GM19240 (cell line): ENCODE measurements around the gene HOMEZ.

Source experiments
- DNase-seq: peaks from one replicate; pipeline ENCODE4 v3.0.0; 2011; ENCODE audit warnings: low spot score; ENCODE audit not compliant: insufficient read length

Gene HOMEZ

GRCh38 chr14:23307687-23308644, 22.0 kb upstream of the HOMEZ start:
- DNase-seq, result no peak

GRCh38 chr14:23307146-23307530, 21.2 kb upstream of the HOMEZ start:
- DNase-seq, result no peak

DNA sequence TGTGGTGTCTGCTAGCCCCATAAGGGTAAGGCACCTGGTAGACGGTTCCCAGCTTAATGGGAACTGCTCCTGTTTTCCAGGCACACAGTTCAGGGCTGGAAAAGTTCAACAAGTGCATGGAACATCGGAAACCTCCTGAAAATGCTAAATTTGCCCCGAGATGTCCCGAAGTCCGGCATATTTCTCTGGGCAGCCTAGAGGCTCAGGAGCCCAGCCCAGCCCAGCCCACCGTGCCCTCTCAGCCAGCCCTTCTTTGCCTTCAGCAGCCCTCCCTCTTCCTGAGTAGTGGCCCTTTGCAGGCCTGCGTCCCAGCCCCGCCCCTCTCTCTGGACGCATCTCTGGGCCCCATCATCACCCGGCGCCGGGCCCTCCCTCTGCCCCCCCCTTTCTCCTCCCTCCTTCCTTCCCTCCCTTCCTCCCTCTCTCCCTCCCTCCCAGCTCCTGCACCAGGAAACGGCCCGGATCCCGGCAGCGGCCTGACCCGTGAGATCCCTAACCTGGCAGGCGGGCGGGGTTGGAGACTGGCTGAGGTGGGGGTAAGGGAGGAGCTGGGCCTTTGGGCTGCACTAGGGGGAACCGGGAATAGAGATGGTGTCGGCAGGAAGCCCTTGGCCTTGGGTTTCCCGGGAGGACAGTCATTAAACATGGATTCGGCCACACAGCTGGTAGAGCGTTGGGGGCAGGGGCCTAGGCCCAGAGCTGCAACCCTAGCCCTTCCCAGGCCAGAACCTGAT, 20.6 kb upstream of the HOMEZ start, which contains the start of gene BCL2L2:
TSS of gene BCL2L2 (plus strand) at position 422 of the 734 bp plus-strand sequence. CDS start 935 bp downstream, outside the sequence.
- DNase-seq, result no peak

DNA sequence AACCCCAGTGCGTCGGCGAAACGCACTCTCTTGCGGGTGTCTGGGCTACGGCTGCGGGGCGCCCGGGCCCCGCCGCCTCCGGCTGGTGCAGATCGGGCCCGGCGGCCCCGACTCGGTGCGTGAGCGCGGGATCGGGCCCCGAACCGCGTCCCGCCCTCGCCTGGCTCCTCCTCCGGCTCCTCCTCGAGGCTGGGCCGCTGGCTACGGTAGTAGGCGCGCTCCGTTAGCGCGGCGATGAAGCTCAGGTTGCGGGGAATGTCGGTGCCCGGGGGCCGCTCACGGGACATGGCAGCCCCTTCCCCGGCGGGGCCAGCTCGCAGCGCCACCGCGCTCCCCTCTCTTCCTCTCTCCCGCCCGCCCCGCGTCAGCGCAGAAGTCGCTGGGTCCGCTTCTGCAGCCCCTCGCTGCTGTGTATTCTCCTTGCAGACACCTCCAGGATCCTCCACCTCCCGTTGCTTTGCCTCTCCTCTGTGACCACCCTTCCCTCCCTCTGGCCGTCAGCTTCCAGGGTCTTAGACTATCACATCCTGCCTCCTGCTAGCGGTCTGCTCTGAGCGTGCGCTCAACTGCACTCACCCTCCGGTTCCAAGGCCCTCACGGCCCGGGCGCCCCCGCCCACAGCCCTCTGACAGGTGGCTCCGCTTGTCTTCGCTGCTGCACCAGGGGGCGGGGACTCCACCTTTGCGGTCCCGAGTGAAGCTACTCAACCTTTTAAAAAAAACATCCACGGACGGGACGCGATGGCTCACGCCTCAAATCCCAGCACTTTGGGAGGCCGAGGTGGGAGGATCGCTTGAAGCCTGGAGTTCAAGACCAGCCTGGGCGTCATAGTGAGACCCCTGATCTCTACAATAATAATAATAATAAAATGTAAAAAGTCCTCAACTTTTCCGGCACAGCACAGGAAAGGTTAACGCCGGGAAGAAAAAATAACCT, 16.6 kb upstream of the HOMEZ start, which contains the start of gene PPP1R3E:
TSS of gene PPP1R3E (minus strand) at position 570 of the 936 bp plus-strand sequence. CDS start at position 287, 283 bp downstream.
- no peak for DNase-seq

DNA sequence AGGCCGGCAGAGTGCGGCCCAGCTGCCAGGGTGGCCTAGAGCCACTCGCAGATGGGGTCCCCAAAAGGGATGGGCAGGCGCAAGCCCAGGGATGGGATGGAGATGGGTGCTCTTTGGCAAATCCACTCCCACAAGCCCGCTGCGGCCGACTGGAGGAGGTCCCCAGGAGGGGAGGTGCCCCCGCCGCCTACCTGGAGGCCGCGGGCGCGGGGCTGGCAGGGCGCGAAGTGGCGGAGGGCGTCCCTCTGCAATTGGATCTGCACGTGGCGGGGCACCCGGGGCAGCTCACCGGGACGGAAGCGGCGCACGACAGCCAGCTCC, 16.0 kb upstream of the HOMEZ start:
- DNase-seq, result no peak

- DNase-seq, result peak; percentile 93
Observed at GRCh38 chr14:23301288-23301968, 15.5 kb upstream of the HOMEZ start.

DNA sequence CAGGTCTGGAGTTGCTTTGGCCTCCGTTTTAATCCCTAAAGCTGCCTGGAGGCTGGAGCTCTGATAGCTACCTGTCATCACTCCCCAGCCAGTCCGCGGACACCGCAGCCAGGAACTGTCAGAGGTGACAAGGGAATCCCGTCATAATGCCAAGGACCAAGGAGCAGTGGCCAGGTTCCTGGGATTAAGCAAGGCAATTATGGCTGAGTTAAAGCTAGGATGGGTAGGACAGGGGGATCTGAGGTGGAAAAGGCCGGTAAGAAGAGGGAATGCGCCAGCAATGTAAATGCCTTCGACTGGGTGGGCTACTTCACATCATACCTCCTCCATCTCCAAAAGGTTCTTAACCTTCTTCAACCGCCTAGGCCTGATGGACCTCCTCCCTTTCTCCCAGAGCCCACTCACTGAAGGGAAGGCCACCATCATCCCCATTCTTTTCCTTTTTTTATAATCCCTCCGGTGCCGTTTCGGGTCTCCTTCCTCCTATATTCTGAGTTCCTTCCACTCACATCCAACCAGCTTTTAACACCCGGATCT, 14.8 kb upstream of the HOMEZ start:
- no peak for DNase-seq

GRCh38 chr14:23299986-23300686, 14.2 kb upstream of the HOMEZ start:
- no peak for DNase-seq

GRCh38 chr14:23299211-23299957, 13.5 kb upstream of the HOMEZ start:
- DNase-seq, result no peak

GRCh38 chr14:23297611-23298277, 11.8 kb upstream of the HOMEZ start:
- no peak for DNase-seq

- DNase-seq, result no peak
Observed at GRCh38 chr14:23297096-23297495, 11.2 kb upstream of the HOMEZ start.

DNA sequence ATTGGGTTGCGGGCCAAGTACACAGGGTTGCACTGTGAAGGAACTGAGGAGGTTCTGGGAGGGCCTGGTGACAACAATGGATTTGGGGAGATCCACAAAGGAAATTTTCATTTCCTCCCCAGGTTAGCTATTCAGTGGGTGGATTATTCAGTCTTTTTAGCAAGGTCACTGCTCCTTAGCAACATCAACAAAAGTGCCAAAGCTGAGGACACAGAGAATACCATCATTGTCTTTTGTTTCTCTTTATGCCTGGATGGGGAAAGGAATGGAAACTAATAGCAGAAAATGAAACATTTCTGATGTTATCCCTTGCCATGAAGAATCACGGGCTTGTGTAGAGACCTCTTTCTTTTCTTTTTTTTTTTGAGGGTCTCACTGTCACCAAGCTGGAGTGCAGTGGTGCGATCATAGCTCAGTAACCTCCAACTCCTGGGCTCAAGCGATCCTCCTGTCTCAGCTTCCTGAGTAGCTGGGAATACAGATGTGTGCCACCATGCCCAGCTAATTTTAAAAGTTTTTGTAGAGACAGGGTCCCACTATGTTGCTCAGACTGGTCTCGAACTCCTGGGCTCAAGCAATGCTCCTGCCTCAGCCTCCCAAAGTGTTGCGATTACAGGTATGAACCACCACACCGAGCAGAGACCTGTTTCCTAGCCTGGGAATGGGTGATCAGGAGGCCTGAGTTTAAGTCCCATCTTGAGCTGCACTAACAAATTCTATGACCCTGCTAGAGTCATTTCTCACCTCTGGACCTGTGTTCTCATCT, 10.3 kb upstream of the HOMEZ start:
- DNase-seq, result no peak

GRCh38 chr14:23294734-23295561, 9.0 kb upstream of the HOMEZ start:
- no peak for DNase-seq

- DNase-seq, result no peak
Observed at GRCh38 chr14:23286902-23287479, 1.1 kb upstream of the HOMEZ start.

DNA sequence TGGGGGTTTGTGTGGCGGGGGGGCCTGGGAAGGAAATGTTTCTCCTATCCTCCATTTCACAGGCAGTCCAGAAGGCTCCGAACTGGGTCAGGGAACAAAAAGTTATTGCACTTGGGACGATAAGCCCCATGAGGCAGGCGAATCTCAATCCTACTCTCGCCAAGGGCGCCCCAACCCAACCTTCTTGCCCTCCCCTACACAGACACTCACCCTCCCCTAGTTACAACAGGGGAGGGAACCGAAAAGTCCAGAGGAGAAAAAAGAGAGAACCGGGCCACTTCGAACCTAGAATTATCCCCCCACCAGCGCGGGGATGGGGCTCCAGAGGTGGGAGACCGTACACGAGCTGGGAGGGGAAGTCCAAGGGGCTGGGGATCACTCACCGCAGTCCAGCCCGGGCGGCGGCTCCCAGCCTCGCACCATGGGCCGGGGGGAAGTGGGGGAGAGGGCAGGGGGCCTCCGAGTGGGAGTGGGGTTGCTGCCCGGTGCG, 357 bp downstream of the HOMEZ start:
- DNase-seq, result peak; percentile 30
